ENCODE data around the gene CGN.
A peak's percentile ranks its signal among the peaks of the same experiment; 100 is the strongest.

DNA sequence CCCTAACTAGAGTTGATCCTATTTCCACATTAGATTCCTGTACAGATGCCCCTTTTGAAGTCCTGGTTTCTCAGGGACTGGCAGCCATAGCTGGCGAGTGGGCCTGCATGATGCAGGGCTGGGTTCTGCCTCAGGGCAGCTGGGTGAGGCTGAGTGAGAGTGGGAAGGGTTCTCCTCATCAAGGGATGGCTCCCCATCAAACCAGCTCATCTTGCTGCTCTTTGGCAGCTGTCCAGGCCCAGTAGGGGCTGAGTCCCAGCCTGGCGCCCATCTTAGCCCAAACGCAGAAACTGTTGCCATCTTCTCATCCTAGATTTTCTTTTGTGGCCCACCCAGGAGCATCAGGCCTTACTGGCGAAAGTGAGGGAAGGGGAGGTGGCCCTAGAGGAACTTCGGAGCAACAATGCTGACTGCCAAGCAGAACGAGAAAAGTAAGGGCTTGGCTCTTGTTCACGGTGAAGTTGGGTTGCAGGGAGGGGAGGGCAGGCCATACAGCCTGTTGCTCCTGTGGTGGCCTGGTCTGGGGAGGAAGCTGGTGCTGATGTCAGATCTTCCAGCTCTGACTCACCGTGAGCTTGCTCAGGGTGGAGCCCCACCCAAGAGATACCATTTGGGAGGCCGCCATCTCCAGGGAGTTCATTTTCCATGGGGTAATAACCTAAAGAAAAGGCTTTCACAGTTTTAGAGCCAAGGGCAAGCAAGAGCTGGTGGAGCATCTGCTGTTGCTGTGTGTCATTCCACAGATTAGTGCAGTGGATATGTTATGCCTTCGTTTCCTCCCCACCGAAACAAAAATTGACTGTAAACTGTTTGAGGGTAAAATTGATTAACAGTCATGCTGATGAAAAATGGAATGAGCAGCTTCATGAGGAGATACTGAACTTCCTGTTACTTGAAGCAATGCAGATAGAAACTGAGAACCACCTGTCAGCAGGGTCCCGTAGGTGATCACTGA, 63.7 kb downstream of the CGN start:
- TF ChIP-seq POLR2A (IDR thresholded peaks at IDR 0.05; ENCODE audit: low read length) (peak; percentile 46), GATA1 (IDR thresholded peaks at IDR 0.05; ENCODE audit: low read depth, low read length) (no peak)

Data from erythroblast (primary cell).